ENCODE data around the gene TRAF3IP1.

TRAF3IP1 gene

GRCh38 chr2:238397356-238397755 is 77.0 kb downstream of the TRAF3IP1 start:
- no peak for TF ChIP-seq CREB5 (CRISPR knock-in tag; IDR thresholded peaks at IDR 0.05; ENCODE audit: low read depth)

GRCh38 chr2:238398577-238398976 is 78.3 kb downstream of the TRAF3IP1 start:
- no peak for ATAC-seq
- TF ChIP-seq ZFP3 (CRISPR knock-in tag; IDR thresholded peaks at IDR 0.05) (no peak), GLIS3 (CRISPR knock-in tag; IDR thresholded peaks at IDR 0.05) (no peak), CREB5 (CRISPR knock-in tag; IDR thresholded peaks at IDR 0.05; ENCODE audit: low read depth) (no peak), ARNTL (CRISPR knock-in tag; IDR thresholded peaks at IDR 0.05; ENCODE audit: borderline replicate concordance, low read depth) (no peak), OSR1 (CRISPR knock-in tag; IDR thresholded peaks at IDR 0.05) (no peak), ESRRG (CRISPR knock-in tag; IDR thresholded peaks at IDR 0.05) (no peak), PPARA (CRISPR knock-in tag; IDR thresholded peaks at IDR 0.05; ENCODE audit: borderline replicate concordance) (no peak), TSHZ2 (CRISPR knock-in tag; IDR thresholded peaks at IDR 0.05) (no peak), ZNF8 (CRISPR knock-in tag; IDR thresholded peaks at IDR 0.05) (no peak), TCF4 (CRISPR knock-in tag; IDR thresholded peaks at IDR 0.05; ENCODE audit: borderline replicate concordance) (no peak), ZNF565 (CRISPR knock-in tag; conservative IDR thresholded peaks at IDR 0.05; ENCODE audit: low read depth) (no peak), ZC3H10 (CRISPR knock-in tag; IDR thresholded peaks at IDR 0.05) (no peak)

More at GRCh38 chr2:238397356-238397755, 77.0 kb downstream of the TRAF3IP1 start:
- no peak for ATAC-seq

GRCh38 chr2:238399094-238399493 is 78.8 kb downstream of the TRAF3IP1 start:
- TF ChIP-seq ARNTL (CRISPR knock-in tag; IDR thresholded peaks at IDR 0.05; ENCODE audit: borderline replicate concordance, low read depth), result no peak
- no peak for TF ChIP-seq CSRNP3 (CRISPR knock-in tag; IDR thresholded peaks at IDR 0.05)
- no peak for ATAC-seq

GRCh38 chr2:238401551-238401950 is 81.2 kb downstream of the TRAF3IP1 start:
- no peak for ATAC-seq
- no peak for TF ChIP-seq RARB (CRISPR knock-in tag; IDR thresholded peaks at IDR 0.05)
- no peak for TF ChIP-seq POU6F1 (CRISPR knock-in tag; IDR thresholded peaks at IDR 0.05; ENCODE audit: borderline replicate concordance, low read depth)
- TF ChIP-seq ZFP30 (CRISPR knock-in tag; IDR thresholded peaks at IDR 0.05), result no peak
- no peak for TF ChIP-seq ZNF565 (CRISPR knock-in tag; conservative IDR thresholded peaks at IDR 0.05; ENCODE audit: low read depth)
- no peak for TF ChIP-seq CSRNP3 (CRISPR knock-in tag; IDR thresholded peaks at IDR 0.05)
- no peak for TF ChIP-seq ZC3H10 (CRISPR knock-in tag; IDR thresholded peaks at IDR 0.05)
- no peak for TF ChIP-seq PPARA (CRISPR knock-in tag; IDR thresholded peaks at IDR 0.05; ENCODE audit: borderline replicate concordance)
- TF ChIP-seq GLIS3 (CRISPR knock-in tag; IDR thresholded peaks at IDR 0.05), result no peak
- TF ChIP-seq CREB5 (CRISPR knock-in tag; IDR thresholded peaks at IDR 0.05; ENCODE audit: low read depth), result no peak
- TF ChIP-seq ESRRG (CRISPR knock-in tag; IDR thresholded peaks at IDR 0.05), result no peak
- no peak for TF ChIP-seq BACH2 (CRISPR knock-in tag; IDR thresholded peaks at IDR 0.05; ENCODE audit: borderline replicate concordance)
- no peak for TF ChIP-seq TCF4 (CRISPR knock-in tag; IDR thresholded peaks at IDR 0.05; ENCODE audit: borderline replicate concordance)
- no peak for TF ChIP-seq TOX (CRISPR knock-in tag; IDR thresholded peaks at IDR 0.05; ENCODE audit: borderline replicate concordance)
- TF ChIP-seq CSDC2 (CRISPR knock-in tag; IDR thresholded peaks at IDR 0.05), result no peak
- TF ChIP-seq TSHZ2 (CRISPR knock-in tag; IDR thresholded peaks at IDR 0.05), result no peak
- no peak for TF ChIP-seq ZNF70 (CRISPR knock-in tag; IDR thresholded peaks at IDR 0.05)
- TF ChIP-seq ARNTL (CRISPR knock-in tag; IDR thresholded peaks at IDR 0.05; ENCODE audit: borderline replicate concordance, low read depth), result no peak
